Panc1 (cell line): ENCODE measurements around the gene GPR15.

Experiments
- CTCF ChIP-seq: fragments of 450-650 bp; IDR thresholded peaks from 2 replicates; pipeline ENCODE4 v1.5.1; 2017; ENCODE audit warnings: mild to moderate bottlenecking
- POLR2AphosphoS5 ChIP-seq: IDR thresholded peaks from 2 replicates; pipeline ENCODE4 v1.6.1; 2012; ENCODE audit warnings: mild to moderate bottlenecking, low read depth, low read length, moderate library complexity
- REST ChIP-seq, 2 experiments: IDR thresholded peaks; 2 replicates each; pipeline ENCODE4 v1.6.1; 2011 to 2012; ENCODE audit warnings: low read depth in 2 of 2, control low read depth in 1 of 2, low read length in 1 of 2, mild to moderate bottlenecking in 1 of 2, moderate library complexity in 1 of 2; ENCODE audit not compliant: insufficient read depth in 1 of 2
- TCF7L2 ChIP-seq: IDR thresholded peaks from 2 replicates; pipeline ENCODE4 v1.6.1; 2011; ENCODE audit warnings: mild to moderate bottlenecking, low read depth, low read length, inconsistent platforms

- TF ChIP-seq CTCF, result no peak
- TF ChIP-seq TCF7L2, result no peak
- no peak for TF ChIP-seq POLR2AphosphoS5
- TF ChIP-seq REST (IDR thresholded peaks at IDR 0.05; ENCODE audit: insufficient read depth in 1 of 2, low read depth in 2 of 2, low read length in 1 of 2), result no peak
Observed at GRCh38 chr3:98581474-98581873, 49.7 kb downstream of the GPR15 start.
